ENCODE results near the gene ELMO3.

Gene ELMO3

DNA sequence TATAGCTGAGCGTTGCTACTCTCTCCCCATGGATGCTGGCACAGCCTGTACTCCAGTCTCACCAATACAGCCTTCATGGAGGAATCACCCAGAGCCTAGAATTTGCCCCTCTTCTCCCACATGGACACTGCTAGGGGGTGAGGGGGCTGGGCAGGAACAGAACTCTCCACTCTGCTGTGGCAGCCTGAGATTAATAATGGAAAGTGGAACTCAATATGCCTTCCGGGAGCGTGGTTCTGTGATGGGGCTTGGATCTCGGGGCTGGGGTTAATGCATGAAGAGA lies 51.1 kb downstream of the ELMO3 start:
- no peak for TF ChIP-seq SNAI2 (CRISPR knock-in tag; IDR thresholded peaks at IDR 0.05)
- no peak for TF ChIP-seq ZC3H10 (CRISPR knock-in tag; IDR thresholded peaks at IDR 0.05)
- no peak for TF ChIP-seq ARNTL (CRISPR knock-in tag; IDR thresholded peaks at IDR 0.05; ENCODE audit: borderline replicate concordance, low read depth)
- no peak for TF ChIP-seq BACH2 (CRISPR knock-in tag; IDR thresholded peaks at IDR 0.05; ENCODE audit: borderline replicate concordance)
- TF ChIP-seq TCF4 (CRISPR knock-in tag; IDR thresholded peaks at IDR 0.05; ENCODE audit: borderline replicate concordance), result no peak
- no peak for TF ChIP-seq OSR1 (CRISPR knock-in tag; IDR thresholded peaks at IDR 0.05)
- TF ChIP-seq ZNF8 (CRISPR knock-in tag; IDR thresholded peaks at IDR 0.05), result no peak
- no peak for TF ChIP-seq GLIS3 (CRISPR knock-in tag; IDR thresholded peaks at IDR 0.05)
- no peak for TF ChIP-seq ZFP30 (CRISPR knock-in tag; IDR thresholded peaks at IDR 0.05)
- TF ChIP-seq CSDC2 (CRISPR knock-in tag; IDR thresholded peaks at IDR 0.05), result no peak
- TF ChIP-seq RARB (CRISPR knock-in tag; IDR thresholded peaks at IDR 0.05), result no peak
- TF ChIP-seq TOX (CRISPR knock-in tag; IDR thresholded peaks at IDR 0.05; ENCODE audit: borderline replicate concordance), result no peak
- ATAC-seq, result no peak

- ATAC-seq, result no peak
- TF ChIP-seq BACH2 (CRISPR knock-in tag; IDR thresholded peaks at IDR 0.05; ENCODE audit: borderline replicate concordance) (no peak), SNAI2 (CRISPR knock-in tag; IDR thresholded peaks at IDR 0.05) (no peak), TCF4 (CRISPR knock-in tag; IDR thresholded peaks at IDR 0.05; ENCODE audit: borderline replicate concordance) (no peak), PATZ1 (CRISPR knock-in tag; IDR thresholded peaks at IDR 0.05; ENCODE audit: borderline replicate concordance) (no peak), ZFP3 (CRISPR knock-in tag; IDR thresholded peaks at IDR 0.05) (no peak), ARNTL (CRISPR knock-in tag; IDR thresholded peaks at IDR 0.05; ENCODE audit: borderline replicate concordance, low read depth) (no peak), ZFP30 (CRISPR knock-in tag; IDR thresholded peaks at IDR 0.05) (no peak), GLIS3 (CRISPR knock-in tag; IDR thresholded peaks at IDR 0.05) (no peak)
Observed at GRCh38 chr16:67252609-67253497, 53.9 kb downstream of the ELMO3 start.

Data from SK-N-SH treated with all-trans-retinoic acid at 6 μM for 48 hours (cell line).